ENCODE data around the gene GPR17.

GRCh38 chr2:127618551-127619202, 27.3 kb upstream of the GPR17 start:
- TF ChIP-seq CTCF (IDR thresholded peaks at IDR 0.05; ENCODE audit: insufficient read depth, low read length, poor library complexity, severe bottlenecking) (no peak), EZH2phosphoT487 (conservative IDR thresholded peaks at IDR 0.05; ENCODE audit: low read length) (no peak)

All from SU-DHL-6 (cell line).